GM19463 (cell line): Measurements from ENCODE around the gene NLN.
"Not testable (repeated sequence)": the region's sequence is repeated elsewhere in the genome, so short reads cannot be mapped to it uniquely, and the experiment has no call there.

Experiments
- ATAC-seq: cut with Tn5 transposase; IDR thresholded peaks from one replicate; pipeline ENCODE4 v1.9.1; 2021; ENCODE audit warnings: mild to moderate bottlenecking, moderate library complexity; ENCODE audit not compliant: unreplicated experiment

The NLN gene

DNA sequence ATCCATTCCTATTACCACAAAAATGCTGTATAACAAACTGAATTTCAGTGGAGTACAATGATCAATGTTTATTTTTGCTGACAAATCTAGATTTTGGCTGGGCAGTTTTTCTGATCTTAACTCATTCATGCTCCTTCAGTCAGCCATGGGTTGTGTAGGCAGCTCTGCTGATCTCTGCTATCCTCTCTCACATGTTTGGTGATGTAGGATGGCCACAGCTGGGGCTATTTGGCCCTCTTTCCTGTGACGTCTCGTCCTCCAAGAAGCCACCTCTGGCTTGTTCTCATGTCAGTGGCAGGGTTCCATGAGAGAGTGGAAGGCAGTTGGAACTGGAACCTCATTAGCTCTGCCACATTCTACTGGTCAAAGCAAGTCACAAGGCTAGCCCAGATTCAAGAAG lies 8.9 kb downstream of the NLN start:
- no peak for ATAC-seq

- ATAC-seq, result not testable (repeated sequence)
These were observed 10.0 kb downstream of the NLN start for GRCh38 chr5:65732046-65732445.

- ATAC-seq, result peak; percentile 46
These were observed 12.3 kb downstream of the NLN start for GRCh38 chr5:65734196-65734775.

- ATAC-seq, result no peak
These were observed 12.9 kb downstream of the NLN start for GRCh38 chr5:65734921-65735320.

- no peak for ATAC-seq
These were observed 14.0 kb downstream of the NLN start for GRCh38 chr5:65736011-65736410.

DNA sequence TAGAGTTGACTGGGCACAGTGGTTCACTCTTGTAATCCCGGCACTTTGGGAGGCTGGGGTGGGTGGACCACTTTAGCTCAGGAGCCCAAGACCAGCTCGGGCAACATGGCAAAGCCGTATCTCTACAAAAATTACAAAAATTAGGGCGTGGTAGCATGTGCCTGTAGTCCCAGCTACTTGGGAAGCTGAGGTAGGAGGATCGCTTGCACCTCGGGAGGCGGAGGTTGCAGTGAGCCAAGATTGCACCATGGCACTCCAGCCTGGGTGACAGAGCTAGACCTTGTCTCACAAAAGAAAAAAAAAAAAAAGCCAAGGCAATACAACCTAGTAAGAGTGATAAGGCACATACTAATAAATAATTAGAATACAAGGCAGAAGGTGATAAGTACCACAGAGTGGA lies 15.8 kb downstream of the NLN start:
- ATAC-seq, result no peak

DNA sequence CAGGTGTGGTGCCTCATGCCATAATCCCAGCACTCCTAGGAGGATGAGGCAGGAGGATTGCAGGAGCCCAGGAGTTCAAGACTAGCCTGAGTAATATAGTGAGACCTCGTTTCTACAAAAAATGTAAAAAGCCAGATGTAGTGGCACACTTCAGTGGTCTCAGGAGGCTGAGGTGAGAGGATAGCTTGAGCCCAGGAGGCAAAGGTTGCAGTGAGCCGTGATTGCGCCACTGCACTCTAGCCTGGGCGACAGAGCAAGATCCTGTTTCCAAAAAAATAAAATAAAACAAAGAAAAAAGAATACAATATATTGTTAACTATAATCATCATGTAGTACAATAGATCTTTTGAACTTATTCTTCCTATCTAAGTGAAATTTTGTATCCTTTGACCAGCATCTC lies 16.3 kb downstream of the NLN start:
- ATAC-seq, result no peak

- ATAC-seq, result no peak
These were observed 17.2 kb downstream of the NLN start for GRCh38 chr5:65739162-65739561.

GRCh38 chr5:65742565-65743231 lies 20.7 kb downstream of the NLN start:
- ATAC-seq, result peak; percentile 87

GRCh38 chr5:65749221-65749844 lies 27.3 kb downstream of the NLN start:
- no peak for ATAC-seq

- ATAC-seq, result no peak
These were observed 28.0 kb downstream of the NLN start for GRCh38 chr5:65749956-65750355.

DNA sequence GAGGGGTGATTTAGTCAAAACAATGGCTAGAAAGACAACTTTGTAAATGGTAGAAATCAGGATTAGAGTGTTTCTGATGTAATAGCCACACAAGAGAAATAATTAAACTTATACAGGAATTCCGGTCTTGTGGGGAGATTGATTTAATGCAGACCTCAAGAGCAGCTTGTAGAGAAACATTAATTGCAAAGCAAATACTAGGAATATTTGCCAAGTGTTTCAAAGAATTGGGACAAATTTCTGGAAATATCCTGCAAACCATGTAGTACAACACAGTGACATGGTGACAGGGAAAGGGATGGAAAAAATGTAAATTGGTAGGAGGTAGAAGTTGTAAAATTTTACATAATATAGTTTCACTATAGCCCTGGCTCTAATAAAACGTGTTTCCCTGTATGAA lies 28.9 kb downstream of the NLN start:
- no peak for ATAC-seq

GRCh38 chr5:65753189-65753588 lies 31.2 kb downstream of the NLN start:
- no peak for ATAC-seq

DNA sequence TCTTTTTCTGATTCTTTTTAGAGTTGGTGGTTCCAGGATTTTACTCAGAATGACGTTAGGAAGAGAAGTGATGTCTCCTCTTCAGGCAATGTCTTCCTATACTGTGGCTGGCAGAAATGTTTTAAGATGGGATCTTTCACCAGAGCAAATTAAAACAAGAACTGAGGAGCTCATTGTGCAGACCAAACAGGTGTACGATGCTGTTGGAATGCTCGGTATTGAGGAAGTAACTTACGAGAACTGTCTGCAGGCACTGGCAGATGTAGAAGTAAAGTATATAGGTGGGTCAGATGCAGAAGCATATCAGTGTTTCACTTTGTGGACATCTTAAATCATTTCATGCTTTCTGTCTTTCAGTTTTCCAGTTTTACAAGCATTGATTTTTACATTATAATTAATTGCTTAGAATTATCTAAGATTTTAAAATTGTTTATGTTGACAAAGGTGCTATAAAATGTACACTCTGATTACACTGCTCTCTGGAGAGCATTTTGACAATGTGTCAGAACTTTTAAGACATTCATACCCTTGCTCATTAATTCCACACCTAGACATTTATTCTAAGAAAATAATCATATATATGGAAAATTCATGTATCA lies 36.6 kb downstream of the NLN start:
- ATAC-seq, result no peak

- no peak for ATAC-seq
These were observed 38.7 kb downstream of the NLN start for GRCh38 chr5:65760504-65761275.

DNA sequence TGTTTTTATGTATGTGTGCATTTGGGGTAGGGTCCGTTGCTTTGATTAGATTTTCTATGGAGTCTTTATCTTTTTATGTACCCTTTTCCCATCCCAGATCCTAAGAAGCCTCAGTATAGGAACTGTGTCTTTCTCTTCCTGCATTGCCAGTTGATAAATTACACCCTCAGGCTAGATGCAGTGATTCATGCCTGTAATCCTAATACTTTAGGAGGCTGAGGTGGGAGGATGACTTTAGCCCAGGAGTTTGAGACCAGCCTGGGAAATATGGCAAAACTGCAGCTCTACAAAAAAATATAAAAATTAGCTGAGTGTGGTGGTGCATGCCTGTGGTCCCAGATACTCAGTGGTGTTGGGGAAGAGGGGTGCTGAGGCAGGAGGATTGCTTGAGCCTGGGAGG lies 40.2 kb downstream of the NLN start:
- ATAC-seq, result no peak

DNA sequence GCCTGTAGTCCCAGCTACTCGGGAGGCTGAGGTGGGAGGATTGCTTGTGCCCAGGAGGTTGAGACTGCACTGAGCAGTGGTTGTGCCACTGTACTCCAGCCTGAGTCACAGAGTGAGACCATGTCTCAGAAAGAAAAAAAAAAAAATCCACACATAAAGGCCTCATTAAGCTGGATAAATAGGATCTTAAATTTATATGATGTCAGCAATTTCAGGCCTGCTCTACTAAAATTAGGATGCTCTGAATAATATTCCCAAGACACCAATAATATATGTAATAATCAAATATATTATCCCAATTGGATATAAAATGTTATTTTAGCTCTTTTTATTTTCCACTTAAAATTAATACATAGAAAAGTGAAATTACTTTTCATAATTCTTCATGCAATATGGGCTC lies 43.6 kb downstream of the NLN start:
- ATAC-seq, result no peak

DNA sequence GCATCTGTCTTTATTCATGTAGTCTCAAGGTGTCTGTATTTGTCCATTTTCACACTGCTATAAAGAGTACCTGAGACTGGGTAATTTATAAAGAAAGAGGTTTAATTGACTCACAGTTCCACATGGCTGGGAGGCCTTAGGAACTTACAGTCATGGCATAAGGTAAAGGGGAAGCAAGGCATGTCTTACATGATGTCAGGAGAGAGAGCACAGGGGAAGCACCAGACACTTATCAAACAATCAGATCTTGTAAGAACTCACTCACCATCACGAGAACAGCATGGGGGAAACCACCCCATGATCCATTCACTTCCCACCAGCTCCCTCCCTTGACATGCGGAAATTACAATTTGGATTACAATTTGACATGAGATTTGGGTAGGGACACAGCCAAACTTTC lies 44.2 kb downstream of the NLN start:
- no peak for ATAC-seq

GRCh38 chr5:65766781-65767180 lies 44.8 kb downstream of the NLN start:
- ATAC-seq, result no peak

- no peak for ATAC-seq
These were observed 45.6 kb downstream of the NLN start for GRCh38 chr5:65767565-65767964.

- no peak for ATAC-seq
These were observed 46.8 kb downstream of the NLN start for GRCh38 chr5:65768723-65769346.
